DMS114 treated with DMSO at 0.1 percent for 48 hours (cell line): ENCODE results near the gene UPK1B.

Experiments
- DNase-seq: peaks from one replicate; lab custom pipeline; 2025; ENCODE audit not compliant: unreplicated experiment; lab: John Stamatoyannopoulos, UW

UPK1B gene

DNA sequence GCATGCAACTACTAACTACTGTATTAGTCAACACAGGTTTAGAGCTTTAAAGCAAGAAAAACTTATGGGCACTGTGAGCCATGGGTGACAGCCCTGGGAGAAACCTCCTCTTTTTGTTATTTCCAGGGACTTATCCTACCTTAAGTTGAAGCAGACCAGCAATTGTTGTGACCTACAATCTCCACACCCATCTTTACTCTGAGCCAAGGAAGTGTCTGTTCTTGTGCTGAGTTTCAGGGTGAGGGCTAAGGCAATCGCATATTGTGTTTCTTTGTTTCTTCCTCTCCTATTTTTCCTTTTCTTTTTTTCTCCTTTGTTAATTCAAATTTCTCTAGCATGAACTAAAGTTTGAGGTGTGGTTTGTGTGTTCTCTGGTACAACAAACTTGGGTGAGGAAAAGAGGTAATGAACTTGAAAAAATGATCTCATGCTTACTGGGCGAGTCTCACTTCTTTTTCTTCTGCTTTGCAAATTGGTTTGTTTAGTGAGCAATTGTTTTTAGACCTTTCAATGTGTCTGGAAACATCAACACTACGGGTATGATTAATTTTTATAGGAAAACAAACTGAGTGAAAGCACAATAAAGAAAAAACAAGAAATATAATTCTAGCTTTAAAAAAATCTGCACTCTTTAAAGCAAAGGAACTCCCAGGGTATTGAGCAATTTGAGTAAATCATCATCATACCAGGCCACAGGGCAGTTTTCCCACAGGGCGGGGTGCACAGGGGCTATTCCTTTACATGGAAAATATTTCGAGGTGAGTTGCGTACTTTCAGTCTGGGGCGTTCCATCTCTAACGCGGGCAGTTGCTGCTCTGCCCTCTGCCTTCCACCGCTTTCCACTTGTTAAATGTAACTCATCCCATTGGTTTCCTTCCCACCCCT is 2.7 kb downstream of the UPK1B start:
- DNase-seq = no peak

DNA sequence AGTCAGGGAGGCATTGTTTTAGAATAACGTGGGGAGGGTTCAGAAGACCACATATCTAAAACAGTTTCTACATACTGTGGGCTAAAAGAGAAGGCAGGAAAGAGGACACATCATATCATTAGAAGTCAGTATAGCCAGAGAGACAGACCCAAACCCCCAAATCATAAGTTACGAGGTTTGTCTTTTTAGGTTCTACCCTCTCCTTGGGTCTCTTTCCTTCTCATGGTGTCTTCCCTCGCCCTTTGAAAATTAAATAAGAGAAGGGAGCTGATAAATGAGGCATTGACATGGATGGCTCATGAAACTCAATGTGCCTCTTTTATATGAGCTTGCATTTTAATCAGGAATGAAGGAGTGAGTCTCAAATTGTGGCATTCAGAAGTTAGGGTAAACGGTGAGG is 3.4 kb downstream of the UPK1B start:
- no peak for DNase-seq

DNA sequence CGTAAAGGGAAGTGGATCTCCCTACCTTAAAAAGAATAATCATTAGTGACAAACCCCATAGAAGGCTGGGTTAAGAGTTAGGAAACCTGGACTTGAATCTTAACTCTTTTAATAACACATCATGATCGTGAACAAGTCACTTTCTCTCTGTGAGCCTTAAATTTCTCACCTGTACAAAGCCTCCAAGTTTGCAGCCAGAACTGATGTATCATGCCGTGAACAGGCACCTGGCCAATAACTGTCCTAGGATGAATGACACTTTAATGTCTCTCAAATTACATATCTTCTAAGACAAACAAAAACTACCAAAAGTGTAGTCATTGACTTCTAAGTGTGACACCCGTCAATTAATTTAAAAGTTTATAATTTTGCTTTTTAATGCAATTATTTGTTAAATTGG is 3.9 kb downstream of the UPK1B start:
- no peak for DNase-seq

DNA sequence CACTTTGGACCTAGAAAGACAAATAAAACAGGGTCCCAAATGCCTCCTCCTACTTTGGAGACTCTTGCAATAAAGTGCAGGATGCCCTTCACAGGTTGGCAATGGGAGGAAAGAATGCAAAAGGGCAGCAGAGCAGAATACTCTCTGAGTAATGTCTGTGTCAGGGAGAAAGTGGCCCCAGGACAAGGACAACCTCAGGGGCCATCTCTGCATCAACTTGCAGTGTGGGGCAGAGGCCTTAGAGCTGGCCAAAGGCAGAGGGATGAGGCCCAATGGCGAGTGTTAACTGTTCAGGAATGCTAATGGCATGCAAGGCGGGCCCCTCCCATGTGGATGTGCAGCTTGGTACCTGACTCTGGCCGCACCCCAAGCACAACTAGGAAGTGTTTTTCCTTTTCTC is 8.4 kb downstream of the UPK1B start:
- no peak for DNase-seq

DNA sequence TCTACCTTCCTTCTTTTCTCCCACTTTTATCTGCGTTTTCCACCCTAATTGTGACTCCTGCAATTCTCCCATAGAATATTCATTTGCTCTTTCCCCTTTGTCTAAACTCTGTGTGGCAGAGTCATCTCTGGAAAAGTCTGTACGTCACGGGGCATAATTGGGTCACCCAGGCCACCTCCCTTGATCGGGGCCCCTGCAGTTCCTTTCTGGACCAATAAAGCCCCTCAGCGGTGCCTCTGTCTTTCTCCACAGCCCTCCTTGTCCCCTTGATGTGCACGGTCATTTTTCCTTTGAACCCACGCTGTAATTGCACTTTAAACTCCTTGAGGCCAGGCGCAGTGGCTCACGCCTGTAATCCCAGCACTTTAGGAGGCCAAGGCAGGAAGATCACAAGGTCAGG is 10.7 kb downstream of the UPK1B start:
- no peak for DNase-seq

DNA sequence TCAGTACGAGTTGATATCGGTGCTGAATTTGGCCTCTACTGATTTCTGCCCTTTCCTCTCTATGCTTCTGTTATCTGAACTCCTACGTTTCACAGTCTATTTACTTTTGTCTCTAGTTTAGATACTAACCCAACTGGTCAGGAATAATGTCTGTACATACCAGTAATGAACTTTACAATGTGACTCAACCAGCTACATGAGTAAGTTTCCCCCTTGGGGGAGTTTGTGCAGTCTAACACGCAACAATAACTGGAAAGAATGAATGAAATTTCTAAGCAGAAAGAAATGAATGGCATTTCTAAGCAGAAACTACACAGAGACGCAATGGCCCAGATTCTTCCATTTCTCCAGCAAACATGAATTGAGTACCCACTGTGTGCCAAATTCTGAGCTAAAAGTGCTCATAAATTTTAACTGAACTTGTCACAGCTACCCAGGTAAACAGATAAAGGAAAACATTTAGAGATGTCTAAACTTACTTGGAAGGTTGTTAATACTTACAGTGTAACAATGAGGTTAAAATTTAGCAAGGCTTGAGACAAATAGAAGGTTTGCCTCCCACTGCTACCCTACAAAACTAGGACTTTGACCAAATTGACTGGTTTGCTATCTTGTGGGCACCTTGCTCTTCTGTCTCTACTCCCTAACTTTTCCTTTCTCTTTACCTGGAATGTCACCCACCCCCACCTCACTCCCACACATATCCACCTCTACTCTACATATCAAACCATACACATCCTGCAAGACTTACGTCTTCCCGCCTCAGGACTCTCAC is 11.6 kb downstream of the UPK1B start:
- no peak for DNase-seq

DNA sequence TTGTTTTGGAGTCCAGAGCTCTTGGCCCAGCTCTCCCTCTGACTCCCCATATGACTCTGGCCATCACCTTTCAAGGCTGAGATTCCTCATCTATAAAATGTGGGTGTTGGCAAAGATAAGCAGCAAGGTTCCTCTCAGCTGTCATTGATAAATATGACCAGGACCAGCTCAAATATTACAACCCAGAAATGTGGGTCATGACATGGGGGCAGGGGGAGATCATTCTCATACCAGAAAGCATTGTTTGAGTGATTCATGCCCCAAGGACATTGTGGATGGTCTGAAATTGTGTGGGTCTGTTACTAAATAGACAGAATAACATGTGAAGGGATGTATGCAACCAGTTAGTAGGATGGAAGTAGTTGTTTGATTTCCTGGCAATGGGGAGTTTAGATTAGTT is 13.9 kb downstream of the UPK1B start:
- DNase-seq = no peak

DNA sequence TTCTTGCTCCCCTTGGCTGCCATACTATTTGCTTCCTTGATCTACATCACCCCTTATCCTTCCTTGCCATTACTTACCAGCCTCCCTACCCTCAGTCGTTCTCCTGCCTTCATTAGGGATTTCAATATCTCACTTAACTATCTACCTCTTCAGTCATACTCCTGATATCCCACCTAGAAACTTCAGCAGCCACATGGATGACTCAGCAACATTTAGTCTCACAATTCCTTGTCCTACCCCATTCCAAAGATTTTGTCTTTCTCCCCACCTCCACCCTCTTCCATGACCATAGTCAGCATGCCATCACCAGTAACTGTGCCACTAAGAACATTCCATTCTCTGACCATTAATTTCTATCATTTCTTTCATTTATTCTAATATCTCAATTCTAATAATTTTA is 18.4 kb downstream of the UPK1B start:
- DNase-seq = no peak

DNA sequence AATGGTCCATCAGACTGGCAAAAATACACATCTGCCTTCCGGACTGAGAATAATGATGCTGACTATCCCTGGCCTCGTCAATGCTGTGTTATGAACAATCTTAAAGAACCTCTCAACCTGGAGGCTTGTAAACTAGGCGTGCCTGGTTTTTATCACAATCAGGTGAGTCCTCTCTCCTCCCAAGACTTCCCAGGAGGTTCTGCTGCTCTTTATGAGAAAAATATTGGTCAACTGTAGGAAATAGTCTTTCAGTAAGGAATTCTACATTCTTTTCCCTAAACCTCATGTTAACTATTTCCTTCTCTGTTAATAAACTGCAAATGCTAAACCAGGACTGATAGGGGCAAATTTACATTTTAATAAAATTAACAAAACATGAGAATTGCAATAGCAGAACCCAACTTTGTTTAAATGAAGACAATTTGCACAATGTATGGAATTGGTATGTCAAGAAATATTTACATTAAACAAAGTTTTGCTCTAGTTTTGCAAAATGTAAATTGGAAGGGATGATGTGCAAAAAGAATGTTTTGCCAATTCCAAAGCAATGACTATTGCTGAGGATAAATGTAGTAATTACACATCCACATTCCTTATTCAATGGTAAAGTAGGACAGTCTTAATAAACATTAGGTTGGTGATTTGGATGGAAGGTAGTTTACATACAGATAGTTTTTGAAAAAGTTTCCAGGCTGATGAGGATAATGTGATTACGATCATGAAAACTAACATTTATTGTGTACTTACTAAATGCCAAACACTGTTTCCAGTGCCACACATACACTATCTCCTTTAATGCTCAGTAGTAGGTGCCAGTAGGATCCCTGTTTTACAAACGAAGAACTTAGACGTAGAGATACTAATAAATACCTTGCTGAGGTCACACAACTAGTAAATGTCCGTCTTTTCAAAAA is 21.1 kb downstream of the UPK1B start:
- no peak for DNase-seq

DNA sequence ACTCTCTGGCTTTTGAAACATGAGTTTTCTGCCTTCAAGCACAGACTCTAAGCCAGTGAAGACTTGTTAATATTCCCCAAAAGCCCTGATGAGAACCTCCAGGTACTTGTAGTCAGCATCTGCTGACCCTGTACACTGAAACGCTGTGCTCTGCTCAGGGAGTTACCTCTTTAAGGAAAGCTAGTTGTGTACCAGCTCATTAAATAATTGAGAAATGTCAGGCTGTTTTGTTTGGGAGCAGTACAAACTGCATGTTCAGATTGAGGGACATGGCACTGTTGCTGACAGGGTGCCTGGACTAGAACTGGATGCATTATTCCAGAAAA is 21.7 kb downstream of the UPK1B start:
- DNase-seq = no peak

DNA sequence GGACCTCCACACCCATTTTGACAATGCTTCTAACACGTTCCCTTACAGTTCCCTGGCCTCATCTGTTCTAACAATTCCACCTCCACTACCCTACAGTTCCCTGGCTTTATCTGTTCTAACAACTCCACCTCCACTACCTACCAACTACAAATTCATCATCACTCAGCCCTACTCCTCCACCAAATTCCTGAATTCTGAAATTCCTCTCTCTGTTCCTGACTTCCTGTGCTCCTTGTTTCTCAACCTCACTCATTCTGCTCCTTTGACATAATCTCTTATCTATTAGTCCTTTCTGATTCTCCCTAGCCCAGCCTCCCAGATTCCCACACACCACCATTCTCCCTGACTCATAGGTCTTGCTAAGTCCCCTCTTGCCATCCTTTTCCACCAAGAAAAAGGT is 22.5 kb downstream of the UPK1B start:
- DNase-seq = no peak

DNA sequence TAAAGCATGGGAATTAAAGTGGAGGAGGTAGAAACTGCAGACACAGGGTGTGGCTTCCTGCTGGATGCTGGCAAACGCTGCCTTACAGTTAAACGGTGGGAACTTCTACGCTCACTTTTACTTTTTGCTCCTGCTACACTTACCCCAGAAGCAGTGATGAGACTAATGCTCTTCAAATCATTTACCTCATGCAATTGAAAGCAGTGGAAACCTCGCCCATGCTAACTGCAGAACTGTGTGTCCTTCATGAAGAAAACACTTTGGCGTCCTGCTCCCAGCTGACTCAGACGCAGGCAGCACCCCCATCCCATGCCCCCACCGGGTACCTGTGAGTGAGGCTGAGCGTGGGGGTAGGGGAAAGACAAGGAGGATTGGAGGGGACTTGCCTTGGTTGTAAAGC is 31.8 kb downstream of the UPK1B start:
- DNase-seq = no peak

DNA sequence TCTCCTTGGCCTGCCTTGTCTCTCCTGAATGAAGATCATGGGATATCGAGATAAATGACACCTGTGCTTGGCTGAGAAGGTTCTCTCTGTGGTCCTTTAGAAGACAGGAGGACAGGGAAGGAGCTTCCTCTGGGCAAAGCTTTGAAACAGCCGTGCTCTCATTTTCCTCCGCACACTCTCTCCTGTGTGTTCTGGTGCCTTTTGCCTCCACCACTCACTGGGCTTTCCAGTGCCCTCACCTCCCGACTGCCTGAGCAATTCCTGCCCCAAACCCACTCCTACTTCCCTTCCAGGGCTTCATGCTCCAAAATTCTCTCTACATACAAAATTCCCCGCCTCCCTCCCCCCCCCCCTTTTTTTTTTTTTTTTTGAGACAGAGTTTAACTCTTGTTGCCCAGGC is 32.3 kb downstream of the UPK1B start:
- no peak for DNase-seq

DNA sequence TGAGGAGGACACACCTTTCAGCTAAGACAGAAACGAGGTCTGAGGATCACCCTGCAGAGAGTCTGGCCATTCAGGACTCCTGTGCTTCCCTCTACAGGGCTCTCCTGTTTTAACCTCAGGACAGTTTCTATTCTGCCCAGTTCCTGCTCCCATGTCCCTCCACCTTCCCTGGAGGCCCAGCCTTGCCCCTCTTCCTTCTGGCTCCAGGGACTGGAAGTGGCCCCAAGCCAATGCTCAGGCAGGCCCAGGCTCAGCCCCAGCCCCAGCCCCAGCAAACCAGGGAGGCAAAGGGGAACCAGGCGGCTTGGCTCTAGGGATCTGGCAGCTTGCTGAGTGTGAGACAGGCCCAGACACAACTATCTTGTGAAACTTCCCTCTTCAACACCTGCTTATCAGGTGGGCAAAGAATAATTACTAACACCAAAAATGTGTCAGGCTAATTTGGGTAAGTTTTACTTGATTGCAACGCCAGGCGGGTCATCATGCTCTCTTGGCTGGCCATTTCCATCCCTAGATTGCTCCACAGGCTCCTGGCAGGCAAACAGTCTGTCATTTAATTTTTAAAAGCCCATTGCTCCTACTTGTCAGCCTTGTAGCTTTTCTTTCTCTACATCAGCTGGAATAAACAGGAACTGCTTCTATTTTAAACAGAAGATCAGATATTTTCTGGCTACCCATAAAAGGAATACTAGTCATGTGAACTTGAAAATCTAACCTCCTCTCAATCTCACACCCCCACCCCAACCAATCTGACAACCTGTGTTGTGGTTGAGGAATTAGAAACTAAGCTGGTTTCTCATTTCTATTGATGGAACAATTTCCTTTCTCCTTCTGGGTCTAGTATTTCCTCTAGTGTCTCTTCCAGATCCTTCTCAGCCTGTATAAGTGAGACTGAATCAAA is 33.5 kb downstream of the UPK1B start:
- no peak for DNase-seq

DNA sequence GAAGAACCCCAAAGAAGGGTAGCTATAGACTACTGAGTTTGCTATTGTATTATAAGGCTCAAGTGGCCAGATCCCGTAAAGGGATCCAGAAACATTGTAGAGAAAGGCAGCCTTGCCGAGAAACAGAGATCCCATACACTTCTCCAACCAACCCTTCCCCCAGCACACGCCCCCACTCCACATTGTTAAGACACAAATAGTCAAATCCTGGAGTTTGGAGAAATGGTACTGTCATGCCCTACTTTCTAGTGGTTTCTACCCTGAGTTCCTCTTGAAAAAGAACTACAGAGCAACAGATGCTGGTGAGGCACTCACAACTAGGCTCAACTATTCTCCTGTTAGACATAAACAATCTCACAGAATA is 34.1 kb downstream of the UPK1B start:
- no peak for DNase-seq

DNA sequence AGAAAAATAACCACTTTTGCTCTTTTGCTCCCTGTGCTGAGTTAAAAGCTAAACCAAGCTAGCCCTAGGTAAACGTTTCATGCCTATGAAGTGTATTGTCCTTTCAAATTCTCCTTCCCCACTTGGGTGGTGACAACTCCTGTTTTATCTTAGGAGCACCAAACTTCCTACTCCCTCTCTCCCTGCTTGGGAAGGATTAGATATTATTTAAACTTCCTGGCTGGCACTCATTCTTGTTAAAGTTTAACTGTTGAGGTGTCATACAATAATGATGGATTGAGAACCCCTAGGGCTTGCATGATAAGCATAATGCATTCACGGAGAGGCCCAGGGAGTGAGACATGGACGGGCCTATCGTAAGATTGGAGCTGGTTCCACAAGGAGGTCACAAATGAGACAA is 37.8 kb downstream of the UPK1B start:
- DNase-seq = no peak

DNA sequence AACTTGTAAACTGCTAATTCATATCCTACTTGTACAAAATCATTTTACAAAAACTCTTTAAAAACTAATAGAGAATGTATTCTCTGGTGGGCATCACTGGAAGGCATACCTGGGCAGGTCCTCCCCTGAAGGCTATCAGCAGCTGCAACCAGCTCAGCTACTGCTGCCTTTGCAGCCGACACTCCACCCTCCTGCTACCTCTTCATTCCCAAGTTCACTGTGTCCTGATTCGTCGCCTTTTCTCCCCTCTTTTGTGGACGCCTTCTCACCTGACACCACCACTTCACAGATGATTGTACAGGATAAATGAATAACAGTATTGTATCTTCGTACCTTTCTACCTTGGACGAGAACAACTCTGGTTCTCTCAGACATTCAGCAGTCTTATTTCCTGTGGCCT is 38.4 kb downstream of the UPK1B start:
- DNase-seq = no peak

DNA sequence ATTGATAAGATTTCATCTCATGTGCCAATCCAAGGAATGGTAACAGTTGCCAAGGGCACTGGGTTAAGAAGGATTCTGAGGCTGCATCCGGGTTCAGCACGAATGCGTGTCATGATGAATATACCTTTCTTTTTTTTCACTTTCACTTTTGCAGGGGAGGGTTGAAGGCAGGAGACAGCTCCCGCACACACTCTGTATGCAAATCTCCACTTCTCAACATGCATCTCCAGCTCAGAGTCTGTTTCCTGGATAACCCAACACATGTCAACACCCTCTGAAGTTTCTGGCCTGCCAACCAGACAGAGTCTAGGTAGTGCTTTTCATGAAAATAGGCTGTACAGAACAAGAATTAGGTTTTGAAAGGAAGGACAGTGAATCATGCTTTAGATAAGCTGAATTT is 45.7 kb downstream of the UPK1B start:
- no peak for DNase-seq

DNA sequence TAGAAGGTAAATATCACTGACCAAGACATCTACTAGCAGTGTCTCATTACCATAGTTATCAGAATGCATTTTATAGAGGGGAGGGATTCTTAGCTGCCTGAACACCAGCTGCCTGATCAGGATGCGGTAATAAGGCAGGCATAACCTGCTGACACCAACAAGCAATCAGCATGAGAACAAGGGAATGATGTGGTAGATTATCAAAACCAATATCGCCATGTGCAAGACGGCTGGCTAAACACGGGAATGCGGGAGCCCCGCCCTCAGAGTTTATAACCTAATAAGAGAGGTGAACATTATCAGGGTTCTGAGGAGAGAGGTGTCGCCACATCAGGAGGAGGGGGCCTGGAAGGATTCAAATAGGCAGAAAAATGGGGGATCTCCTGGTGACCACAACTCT is 46.8 kb downstream of the UPK1B start:
- no peak for DNase-seq

DNA sequence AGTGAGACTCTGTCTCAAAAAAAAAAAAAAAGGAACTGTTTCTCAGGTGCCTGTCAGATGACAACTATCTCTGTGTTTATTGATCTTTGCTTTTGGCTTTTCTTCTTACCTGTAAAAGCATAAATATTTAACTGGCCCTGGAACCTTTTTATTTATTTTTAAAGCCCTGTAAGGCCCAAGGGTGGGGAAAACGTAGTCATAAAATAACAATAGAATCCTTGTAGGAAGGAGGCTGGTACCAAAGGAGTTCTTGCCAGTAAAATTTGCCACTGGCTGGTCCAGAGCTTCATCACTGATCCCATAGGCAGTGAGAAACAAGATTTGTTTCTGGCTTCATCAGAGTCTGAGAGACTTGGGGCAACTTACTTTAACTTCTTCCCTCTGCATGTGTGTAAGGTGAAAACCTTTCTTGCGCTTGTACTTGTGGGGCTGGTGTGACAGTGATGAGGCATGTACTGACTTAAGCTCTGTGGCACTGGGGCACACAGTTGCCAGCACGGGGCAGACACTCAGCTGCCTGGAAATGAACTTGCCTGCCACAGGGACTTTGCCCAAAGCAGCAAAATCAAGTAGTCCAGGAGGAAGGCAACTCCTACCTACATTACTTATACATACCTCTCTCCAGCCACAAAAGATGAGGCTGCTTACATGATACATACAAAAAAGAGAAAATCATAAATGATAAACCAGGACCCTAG is 47.7 kb downstream of the UPK1B start:
- no peak for DNase-seq
